ENCODE measurements around the gene AGBL4. TPM values are rescaled to one million over a fixed set of nuclear protein-coding genes. Genes with fewer than 3 reads are reported as not detected.

AGBL4 gene
- total RNA-seq, 4 donors from 2014 or later = 0.19 to 1.0 (median 1.0) TPM; not detected in 1

DNA sequence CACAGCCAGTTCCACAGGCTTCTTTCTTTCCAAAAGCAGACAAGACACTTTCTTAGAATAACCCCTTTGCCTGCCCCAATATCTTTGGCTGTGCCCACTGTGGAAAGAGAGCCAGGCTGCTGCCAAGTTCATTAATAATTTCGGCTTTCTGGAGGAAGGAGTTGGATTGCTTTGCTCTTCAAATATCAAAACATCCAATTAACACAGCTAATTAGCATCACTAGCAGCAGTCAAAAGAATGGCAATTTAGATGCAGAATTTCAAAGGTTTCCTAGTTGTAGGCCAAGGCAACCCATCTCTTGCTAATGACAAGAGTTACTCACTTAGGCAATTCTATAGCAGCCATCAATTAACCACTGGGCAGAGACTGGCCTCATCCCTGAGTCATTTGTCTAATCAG lies 1460.7 kb downstream of the AGBL4 start:
- no peak overlapping the region for H3K27ac ChIP-seq
- WGBS = 88% methylated on average over 1 of the region's 1 CpG

GRCh38 chr1:48561444-48561843 lies 1462.3 kb downstream of the AGBL4 start:
- 100% methylated on average over 1 of the region's 1 CpG for WGBS
- DNase-seq (ENCODE audit: low spot score in 2 of 2) = no peak
- H3K27me3 ChIP-seq = no peaks in the 10 kb centered on the region
- H3K4me1 ChIP-seq = no peaks in the 10 kb centered on the region
- H3K36me3 ChIP-seq = no peaks in the 10 kb centered on the region
- no peak overlapping the region for H3K27ac ChIP-seq
- H3K9me3 ChIP-seq = no peaks in the 10 kb centered on the region
- no peak for TF ChIP-seq EP300 (IDR thresholded peaks at IDR 0.05)
- no peak for TF ChIP-seq POLR2AphosphoS5 (IDR thresholded peaks at IDR 0.05)
- TF ChIP-seq POLR2A (IDR thresholded peaks at IDR 0.05) = no peak
- TF ChIP-seq CTCF (IDR thresholded peaks at IDR 0.05) = no peak
- no peak overlapping the region for H3K4me3 ChIP-seq

More for the DNA sequence above, 1460.7 kb downstream of the AGBL4 start:
- Histone ChIP-seq H3K27me3 (no peaks in the 10 kb centered on the region), H3K9me3 (no peaks in the 10 kb centered on the region), H3K4me1 (no peaks in the 10 kb centered on the region), H3K4me3 (no peak overlapping the region), H3K36me3 (no peaks in the 10 kb centered on the region)
- DNase-seq (ENCODE audit: low spot score in 2 of 2) = no peak
- TF ChIP-seq POLR2A (IDR thresholded peaks at IDR 0.05) (no peak), EP300 (IDR thresholded peaks at IDR 0.05) (no peak), CTCF (IDR thresholded peaks at IDR 0.05) (no peak), POLR2AphosphoS5 (IDR thresholded peaks at IDR 0.05) (no peak)

- no peak for TF ChIP-seq POLR2A (IDR thresholded peaks at IDR 0.05)
- TF ChIP-seq CTCF (IDR thresholded peaks at IDR 0.05) = no peak
- no peak for TF ChIP-seq POLR2AphosphoS5 (IDR thresholded peaks at IDR 0.05)
- TF ChIP-seq EP300 (IDR thresholded peaks at IDR 0.05) = no peak
Observed at GRCh38 chr1:48560577-48560976, 1463.2 kb downstream of the AGBL4 start.

GRCh38 chr1:48560116-48560515 lies 1463.6 kb downstream of the AGBL4 start:
- no peak overlapping the region for H3K27ac ChIP-seq
- no peak overlapping the region for H3K4me3 ChIP-seq
- H3K9me3 ChIP-seq = no peaks in the 10 kb centered on the region
- WGBS = 24% methylated on average over 1 of the region's 1 CpG
- no peak for DNase-seq (ENCODE audit: low spot score in 2 of 2)
- TF ChIP-seq EP300 (IDR thresholded peaks at IDR 0.05) = no peak
- TF ChIP-seq POLR2A (IDR thresholded peaks at IDR 0.05) = no peak
- TF ChIP-seq CTCF (IDR thresholded peaks at IDR 0.05) = no peak
- no peak for TF ChIP-seq POLR2AphosphoS5 (IDR thresholded peaks at IDR 0.05)
- H3K4me1 ChIP-seq = no peaks in the 10 kb centered on the region
- H3K27me3 ChIP-seq = no peaks in the 10 kb centered on the region
- H3K36me3 ChIP-seq = no peaks in the 10 kb centered on the region

More at GRCh38 chr1:48560577-48560976, 1463.2 kb downstream of the AGBL4 start:
- Histone ChIP-seq H3K4me3 (no peak overlapping the region), H3K27me3 (no peaks in the 10 kb centered on the region), H3K36me3 (no peaks in the 10 kb centered on the region), H3K27ac (no peak overlapping the region), H3K9me3 (no peaks in the 10 kb centered on the region), H3K4me1 (no peaks in the 10 kb centered on the region)
- DNase-seq (ENCODE audit: low spot score in 2 of 2) = no peak

DNA sequence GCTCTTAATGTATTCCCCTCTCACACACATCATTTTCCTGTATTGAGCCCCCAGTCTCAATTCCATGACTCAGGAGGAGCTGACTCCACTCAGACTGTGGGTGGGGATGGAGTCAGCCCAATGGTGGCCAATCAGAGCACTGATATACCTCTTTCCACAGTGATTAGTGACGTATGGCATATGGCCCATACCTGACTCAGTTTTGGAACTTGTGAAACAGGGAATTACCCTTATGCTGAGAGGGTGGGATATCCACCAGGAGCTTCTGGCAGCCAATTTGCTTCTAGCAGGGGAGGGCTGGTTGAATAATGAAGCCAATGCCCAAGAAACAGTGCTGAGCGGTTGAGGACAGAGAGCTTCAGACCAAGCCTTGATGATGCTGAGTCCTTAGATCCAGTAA lies 1465.4 kb downstream of the AGBL4 start:
- Histone ChIP-seq H3K27me3 (no peaks in the 10 kb centered on the region), H3K4me1 (no peaks in the 10 kb centered on the region), H3K27ac (no peak overlapping the region), H3K9me3 (no peaks in the 10 kb centered on the region), H3K4me3 (no peak overlapping the region), H3K36me3 (no peaks in the 10 kb centered on the region)
- TF ChIP-seq POLR2A (IDR thresholded peaks at IDR 0.05) (no peak), EP300 (IDR thresholded peaks at IDR 0.05) (no peak), POLR2AphosphoS5 (IDR thresholded peaks at IDR 0.05) (no peak), CTCF (IDR thresholded peaks at IDR 0.05) (no peak)
- no peak for DNase-seq (ENCODE audit: low spot score in 2 of 2)
- 71% methylated on average over 2 of the region's 2 CpGs for WGBS
